Measurements from ENCODE around the gene OR10H4.
"Not testable (repeated sequence)": the region's sequence is repeated elsewhere in the genome, so short reads cannot be mapped to it uniquely, and the experiment has no call there.

Gene OR10H4
- long read RNA-seq, donor 1: 0 reads
- long read RNA-seq, donor 2: 0 reads
- long read RNA-seq, donor 3: 0 reads
- long read RNA-seq, donor 4: 0 reads
- long read RNA-seq, donor 5: 0 reads
- long read RNA-seq, donor 6: 0 reads
- long read RNA-seq, donor 7: 0 reads
- long read RNA-seq, donor 8: 0 reads

- DNase-seq: no peak
Measured at GRCh38 chr19:15948223-15949058, at the start of gene OR10H4. Gene OR10H4 (plus strand): TSS chr19:15949008. CDS start chr19:15949008, 0 bp downstream.

DNA sequence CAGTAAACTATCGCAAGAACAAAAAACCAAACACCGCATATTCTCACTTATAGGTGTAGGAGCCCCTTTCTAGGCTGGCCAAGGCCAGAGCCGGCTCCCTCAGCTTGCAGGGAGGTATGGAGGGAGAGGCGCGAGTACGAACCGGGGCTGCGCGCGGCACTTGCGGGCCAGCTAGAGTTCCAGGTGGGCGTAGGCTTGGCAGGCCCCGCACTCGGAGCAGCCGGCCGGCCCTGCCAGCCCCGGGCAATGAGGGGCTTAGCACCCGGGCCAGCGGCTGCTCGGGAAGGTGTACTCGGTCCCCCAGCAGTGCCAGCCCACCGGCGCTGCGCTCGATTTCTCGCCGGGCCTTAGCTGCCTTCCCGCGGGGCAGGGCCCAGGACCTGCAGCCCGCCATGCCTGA is 49.2 kb upstream of the OR10H4 start:
- DNase-seq: peak; percentile 19

GRCh38 chr19:15900032-15900431 is 48.8 kb upstream of the OR10H4 start:
- DNase-seq: not testable (repeated sequence)

DNA sequence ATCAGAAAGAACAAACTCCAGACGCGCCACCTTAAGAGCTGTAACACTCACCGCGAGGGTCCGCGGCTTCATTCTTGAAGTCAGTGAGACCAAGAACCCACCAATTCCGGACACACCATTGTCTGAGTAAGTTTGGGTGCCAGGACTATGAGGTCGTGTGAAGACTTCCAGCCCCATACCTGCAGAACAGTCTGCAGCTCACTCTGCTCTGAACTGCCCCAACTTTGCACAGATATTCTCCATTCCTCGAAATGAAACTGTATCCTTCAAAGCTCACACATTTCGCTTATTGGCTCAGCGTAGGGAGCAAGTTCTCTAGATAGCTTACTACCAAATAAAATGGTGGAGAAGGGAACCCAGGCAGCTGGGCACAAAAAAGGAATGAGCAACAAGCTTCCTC is 48.3 kb upstream of the OR10H4 start:
- DNase-seq: no peak

DNA sequence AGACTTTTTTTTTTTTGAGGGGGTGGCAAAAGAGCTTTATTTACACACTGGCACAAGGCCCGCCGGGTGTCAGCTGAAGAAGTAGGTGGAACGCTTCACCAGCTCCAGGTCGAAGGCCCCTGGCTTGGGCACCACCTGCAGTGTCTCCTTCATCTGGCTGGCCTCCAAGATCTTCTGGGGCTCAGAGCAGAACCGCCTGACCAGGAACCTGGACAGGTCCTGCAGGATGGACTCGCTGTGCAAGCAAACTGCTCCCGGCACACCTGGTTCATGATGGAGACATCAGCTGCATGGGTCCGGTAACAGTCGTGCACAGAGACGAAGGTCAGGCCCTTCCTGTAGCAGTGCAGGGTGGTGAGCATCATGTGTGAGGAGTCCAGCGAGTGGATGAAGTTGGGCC is 46.6 kb upstream of the OR10H4 start:
- no peak for DNase-seq

- DNase-seq: not testable (repeated sequence)
Measured at GRCh38 chr19:15902898-15903297, 45.9 kb upstream of the OR10H4 start.

DNA sequence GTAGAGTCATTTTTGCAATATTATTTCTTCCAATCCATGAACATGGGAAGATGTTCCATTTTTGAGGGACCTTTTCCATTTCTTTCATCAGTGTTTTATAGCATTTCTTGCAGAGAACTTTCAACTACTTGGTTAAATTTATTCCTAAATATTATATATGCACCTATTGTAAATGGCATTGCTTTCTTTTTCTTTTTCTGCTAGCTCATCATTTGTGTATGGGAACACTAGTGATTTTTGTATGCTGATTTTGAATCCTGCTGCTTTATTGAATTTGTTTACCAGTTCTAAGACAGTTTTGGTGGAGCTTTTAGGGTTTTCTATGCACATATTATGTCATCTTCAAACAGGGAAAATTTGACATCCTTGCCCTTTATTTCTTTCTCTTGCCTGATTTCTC is 43.8 kb upstream of the OR10H4 start:
- DNase-seq: no peak

DNA sequence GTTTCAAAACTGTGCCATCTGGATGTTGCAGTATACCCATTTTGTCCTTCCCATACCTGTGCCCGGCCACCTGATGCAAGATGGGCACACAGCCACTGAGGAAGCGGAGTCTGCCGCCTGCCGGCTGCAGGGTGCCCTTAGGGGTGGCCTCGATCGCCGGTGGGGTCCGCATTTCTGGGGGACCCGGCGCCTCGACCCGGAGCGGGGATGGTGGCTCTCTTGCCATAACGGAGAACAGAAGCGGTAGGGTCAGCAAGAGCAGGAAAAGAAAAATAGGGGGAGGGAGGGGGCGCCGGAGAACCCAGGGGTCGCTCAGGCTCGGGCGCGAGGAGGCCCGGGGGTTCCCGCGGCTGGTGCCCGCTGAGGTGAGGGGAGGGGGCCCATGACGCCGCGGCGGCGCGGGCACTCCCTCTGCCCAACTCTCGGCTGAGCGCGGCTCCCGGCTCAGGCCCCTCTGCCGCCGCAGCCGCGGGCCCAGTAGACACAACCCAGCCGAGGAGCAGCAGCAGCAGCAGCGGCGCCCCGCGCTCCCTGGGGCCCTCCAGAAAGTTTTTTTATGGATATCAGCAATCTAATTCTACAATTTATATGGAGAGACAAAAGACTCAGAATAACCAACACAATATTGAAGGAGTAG is 37.1 kb upstream of the OR10H4 start:
- no peak for DNase-seq

GRCh38 chr19:15913384-15913783 is 35.4 kb upstream of the OR10H4 start:
- DNase-seq: no peak

DNA sequence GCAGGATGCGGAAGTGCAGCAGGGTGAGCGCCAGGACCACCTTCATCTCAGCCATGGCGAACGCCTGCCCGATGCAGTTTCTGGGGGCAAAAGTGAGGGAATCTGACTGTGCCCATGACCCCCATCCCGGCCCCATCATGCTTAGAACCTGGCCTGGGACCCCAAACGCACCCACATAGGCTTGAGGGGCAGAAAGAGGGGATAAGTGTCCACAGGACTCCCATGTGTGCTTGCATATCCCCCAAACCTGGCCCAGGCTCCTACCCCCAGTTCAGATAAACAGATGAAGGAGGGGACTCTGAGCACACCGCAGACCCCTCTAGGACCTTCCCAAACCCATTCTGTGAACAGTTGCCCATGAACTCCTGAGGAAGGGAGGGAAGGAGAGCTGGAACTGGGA is 35.0 kb upstream of the OR10H4 start:
- no peak for DNase-seq

DNA sequence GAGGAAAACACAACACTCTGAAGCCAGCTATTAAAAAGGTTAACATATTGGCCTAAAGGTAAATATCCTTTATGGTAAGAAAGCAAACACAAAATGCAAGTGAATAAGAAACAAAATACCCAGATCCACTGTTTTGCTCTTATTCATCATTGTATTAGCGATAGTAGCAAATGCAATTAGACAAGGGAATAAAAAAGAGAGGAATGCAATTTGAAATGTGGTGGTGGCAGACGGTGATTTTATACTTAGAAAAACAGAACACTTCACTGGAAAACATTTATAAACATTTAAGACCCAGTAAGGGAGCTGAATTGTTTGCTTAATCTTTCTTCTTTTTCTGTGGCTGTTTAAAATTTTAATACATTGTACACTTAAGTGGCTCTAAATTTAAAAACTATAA is 33.7 kb upstream of the OR10H4 start:
- DNase-seq: no peak

- DNase-seq: no peak
Measured at GRCh38 chr19:15919243-15919642, 29.6 kb upstream of the OR10H4 start.

GRCh38 chr19:15922021-15922420 is 26.8 kb upstream of the OR10H4 start:
- DNase-seq: no peak

- DNase-seq: no peak
Measured at GRCh38 chr19:15923702-15924101, 25.1 kb upstream of the OR10H4 start.

DNA sequence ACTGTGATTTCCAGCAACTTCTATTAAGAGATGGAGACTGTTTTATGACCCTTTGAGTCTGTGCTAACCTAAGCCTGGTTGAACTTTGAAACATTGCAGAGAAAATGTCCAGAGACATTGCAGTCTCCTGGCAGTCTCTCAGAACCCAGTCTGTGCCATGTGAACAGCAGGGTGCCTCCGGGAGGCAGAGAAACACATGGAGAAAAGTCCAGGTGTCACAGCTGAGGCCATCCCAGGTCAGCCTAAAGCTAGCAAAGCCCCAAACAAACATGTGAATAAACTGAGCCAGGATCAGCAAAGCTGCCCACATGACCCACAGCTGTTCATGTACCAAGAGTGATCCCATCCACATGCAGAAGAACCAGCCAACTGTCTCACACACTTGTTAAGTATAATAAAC is 22.3 kb upstream of the OR10H4 start:
- no peak for DNase-seq

DNA sequence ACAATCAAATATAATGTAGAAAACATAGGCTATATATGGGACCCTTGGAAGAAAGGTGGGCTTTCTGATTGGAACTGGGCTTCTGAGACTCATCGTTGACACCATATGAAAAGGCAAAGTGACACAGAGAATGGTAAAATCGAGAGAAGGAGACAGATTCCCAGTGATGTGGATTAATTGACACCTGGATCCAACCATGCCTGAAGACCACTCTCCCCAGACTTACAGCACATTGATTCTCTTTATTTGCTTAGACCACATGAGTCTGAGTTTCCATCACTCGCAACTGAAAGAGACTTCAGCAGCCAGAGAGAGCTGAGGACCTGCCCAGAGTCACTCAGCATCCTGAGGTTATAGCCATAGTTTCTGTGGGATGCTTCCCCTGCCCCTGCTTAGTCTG is 20.5 kb upstream of the OR10H4 start:
- DNase-seq: no peak

DNA sequence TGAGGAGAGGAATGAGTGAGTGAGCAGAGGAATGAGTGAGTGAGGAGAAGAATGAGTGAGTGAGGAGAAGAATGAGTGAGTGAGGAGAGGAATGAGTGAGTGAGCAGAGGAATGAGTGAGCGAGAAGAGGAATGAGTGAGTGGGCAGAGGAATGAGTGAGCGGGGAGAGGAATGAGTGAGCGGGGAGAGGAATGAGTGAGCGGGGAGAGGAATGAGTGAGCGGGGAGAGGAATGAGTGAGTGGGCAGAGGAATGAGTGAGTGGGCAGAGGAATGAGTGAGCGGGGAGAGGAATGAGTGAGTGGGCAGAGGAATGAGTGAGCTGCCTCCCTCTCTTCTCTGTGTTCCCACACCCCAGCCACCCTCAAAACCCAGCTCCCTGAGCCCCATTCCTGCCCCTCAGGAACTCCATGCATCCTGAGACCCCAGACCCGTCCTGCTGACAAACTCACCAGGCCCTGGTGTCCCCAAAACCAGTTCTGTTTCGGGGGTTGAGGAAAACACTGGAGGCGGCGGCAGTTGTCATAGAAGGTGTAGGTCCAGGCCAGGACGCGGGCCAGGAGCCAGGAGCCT is 15.0 kb upstream of the OR10H4 start:
- not testable (repeated sequence) for DNase-seq

DNA sequence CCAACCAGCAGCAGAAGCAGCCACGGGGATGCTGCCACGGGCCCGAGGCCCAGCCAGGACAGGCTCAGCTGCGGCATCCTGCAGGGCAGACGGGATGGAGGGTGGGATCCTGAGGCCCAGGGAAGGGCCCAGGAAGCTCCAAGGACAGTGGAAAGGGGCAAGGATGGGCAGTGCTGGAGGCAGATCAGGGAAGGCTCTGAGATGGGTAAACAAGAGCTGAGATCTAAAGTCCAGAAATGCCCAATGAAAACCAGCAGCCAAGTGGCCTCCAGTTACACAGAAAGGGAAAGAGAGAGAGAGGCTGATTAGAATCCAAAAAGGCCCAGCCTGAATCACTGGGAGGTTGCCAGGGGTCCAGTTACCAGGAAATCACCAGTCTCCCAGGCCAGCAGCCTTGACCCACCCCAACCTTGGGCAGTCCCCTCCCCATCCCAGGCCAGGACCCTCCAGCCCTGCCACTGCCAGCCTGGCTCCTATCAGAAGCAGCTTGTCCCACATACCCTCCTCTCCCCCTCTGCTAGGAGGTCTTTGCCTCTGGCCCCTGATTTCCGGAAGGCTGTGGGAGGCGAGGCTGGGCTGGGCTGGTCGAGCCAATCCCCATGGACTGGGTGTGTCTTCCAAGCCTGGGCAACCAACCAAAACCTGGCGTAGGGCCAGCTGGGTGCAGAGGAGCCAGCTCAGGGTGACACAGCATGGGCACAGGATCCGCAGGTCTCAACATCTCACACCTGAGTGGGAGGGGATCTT is 14.3 kb upstream of the OR10H4 start, which contains the start of gene CYP4F11:
TSS of gene CYP4F11 (minus strand) at position 198 of the 747 bp plus-strand sequence. CDS start at position 77, 121 bp downstream.
- no peak for DNase-seq

DNA sequence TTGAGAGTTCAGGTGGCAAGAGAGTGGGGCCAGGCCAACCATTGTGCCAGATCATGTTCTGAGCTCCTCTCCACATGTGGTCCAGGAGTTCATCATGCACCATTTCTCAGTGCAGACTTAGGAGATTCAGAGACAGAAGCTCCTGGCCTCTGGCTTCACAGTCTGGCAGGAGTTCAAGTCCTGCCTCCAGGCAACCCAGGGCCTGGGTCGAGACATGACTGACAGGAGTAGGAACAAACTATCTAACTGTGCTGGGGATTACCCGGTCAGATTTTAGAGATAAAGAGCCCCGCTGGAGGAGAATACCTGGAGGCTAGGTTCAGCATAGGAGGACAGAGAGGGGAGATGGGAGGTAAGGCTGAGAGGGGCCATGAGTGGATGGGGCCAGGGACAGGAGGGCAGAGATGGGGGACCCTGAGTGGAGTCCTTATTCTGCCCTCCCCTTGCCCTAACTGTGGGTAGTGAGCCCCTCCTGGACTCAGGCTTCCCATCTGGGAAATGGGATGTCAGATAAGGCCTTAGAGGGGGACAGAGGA is 13.6 kb upstream of the OR10H4 start:
- DNase-seq: no peak

GRCh38 chr19:15936173-15936572 is 12.6 kb upstream of the OR10H4 start:
- DNase-seq: no peak

DNA sequence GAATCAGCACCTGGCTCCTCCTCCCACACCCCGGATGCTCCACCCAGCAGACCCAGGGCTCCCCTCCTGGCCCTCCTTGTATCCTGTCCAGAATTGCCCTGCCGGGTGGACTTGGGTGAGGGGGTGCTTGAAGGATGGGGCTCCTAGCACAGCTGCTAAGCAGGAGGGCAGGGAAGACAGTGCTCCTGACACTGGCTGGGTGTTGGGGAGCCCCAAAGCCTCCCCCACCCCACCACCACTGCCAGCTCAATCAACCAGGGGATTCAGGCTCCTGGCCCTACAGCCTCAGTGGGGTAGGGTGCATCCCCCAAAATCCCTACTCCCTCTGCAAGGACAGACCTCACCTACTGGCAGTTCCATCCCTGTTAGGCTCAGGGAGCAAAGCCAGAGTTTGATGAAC is 11.9 kb upstream of the OR10H4 start:
- no peak for DNase-seq

GRCh38 chr19:15937771-15938170 is 11.0 kb upstream of the OR10H4 start:
- DNase-seq: no peak
